ENCODE results near the gene MGAT4A. TPM values are rescaled to one million over a fixed set of nuclear protein-coding genes. Genes with fewer than 3 reads are reported as not detected.
A peak's percentile ranks its signal among the peaks of the same experiment; 100 is the strongest.

The MGAT4A gene
- total RNA-seq, 1 donor from 2014 or later = 15.7 TPM

GRCh38 chr2:98771721-98772524, 41.0 kb upstream of the MGAT4A start:
- Mint-ChIP-seq H3K4me3 (peak overlapping the region; percentile 81), H3K36me3 (ENCODE audit: low read depth) (no peaks in the 10 kb centered on the region), H3K9me3 (no peaks in the 10 kb centered on the region), H3K27ac (peak overlapping the region; percentile 80), H3K27me3 (peaks cover 3% of the 10 kb centered on the region), H3K4me1 (peaks cover 39% of the 10 kb centered on the region)
- no peak for TF ChIP-seq CTCF (IDR thresholded peaks at IDR 0.05)
- no peak for DNase-seq
- CTCF ChIA-PET = interaction anchor here (1.4 kb wide), 1 partner anchor 122 kb away, joined by 3 read pairs; no protein-coding TSS in a partner anchor
- POLR2A ChIA-PET = interaction anchor here (0.7 to 1.8 kb wide), 2 partner anchors 11 to 41 kb away, joined by 4 to 11 read pairs; partner anchors contain the start of gene MGAT4A
- ATAC-seq (ENCODE audit: low read depth) = peak; percentile 58
- intact Hi-C loops (cut with micrococcal nuclease) = no loop called here

- no peak for TF ChIP-seq CTCF (IDR thresholded peaks at IDR 0.05)
- H3K4me1 Mint-ChIP-seq = peaks cover 45% of the 10 kb centered on the region
- no peak for ATAC-seq (ENCODE audit: low read depth)
Measured at GRCh38 chr2:98771264-98771663, 40.3 kb upstream of the MGAT4A start.

GRCh38 chr2:98769784-98770183, 38.9 kb upstream of the MGAT4A start:
- H3K4me1 Mint-ChIP-seq = peaks cover 56% of the 10 kb centered on the region
- DNase-seq = no peak
- ChIA-PET POLR2A (no interaction called here), CTCF (no interaction called here)
- TF ChIP-seq CTCF (IDR thresholded peaks at IDR 0.05) = no peak
- H3K27me3 Mint-ChIP-seq = peaks cover 7% of the 10 kb centered on the region
- H3K9me3 Mint-ChIP-seq = no peaks in the 10 kb centered on the region
- H3K27ac Mint-ChIP-seq = no peak overlapping the region
- ATAC-seq (ENCODE audit: low read depth) = no peak
- H3K36me3 Mint-ChIP-seq (ENCODE audit: low read depth) = no peaks in the 10 kb centered on the region
- no peak overlapping the region for H3K4me3 Mint-ChIP-seq
- intact Hi-C loops (cut with micrococcal nuclease) = no loop called here

More at GRCh38 chr2:98771264-98771663, 40.3 kb upstream of the MGAT4A start:
- Mint-ChIP-seq H3K27ac (peak overlapping the region; percentile 80), H3K36me3 (ENCODE audit: low read depth) (no peaks in the 10 kb centered on the region), H3K4me3 (no peak overlapping the region), H3K9me3 (no peaks in the 10 kb centered on the region), H3K27me3 (peaks cover 6% of the 10 kb centered on the region)
- ChIA-PET CTCF (interaction anchor here (1.4 kb wide), 1 partner anchor 122 kb away, joined by 3 read pairs; no protein-coding TSS in a partner anchor), POLR2A (interaction anchor here (0.7 to 1.8 kb wide), 2 partner anchors 10 to 40 kb away, joined by 4 to 11 read pairs; partner anchors contain the start of gene MGAT4A)
- intact Hi-C loops (cut with micrococcal nuclease) = no loop called here
- no peak for DNase-seq

GRCh38 chr2:98769114-98769476, 38.2 kb upstream of the MGAT4A start:
- intact Hi-C loops (cut with micrococcal nuclease) = no loop called here
- no peak for DNase-seq
- Mint-ChIP-seq H3K27me3 (peaks cover 7% of the 10 kb centered on the region), H3K4me1 (peaks cover 63% of the 10 kb centered on the region), H3K9me3 (no peaks in the 10 kb centered on the region), H3K4me3 (no peak overlapping the region), H3K36me3 (ENCODE audit: low read depth) (no peaks in the 10 kb centered on the region), H3K27ac (no peak overlapping the region)
- ATAC-seq (ENCODE audit: low read depth) = no peak
- ChIA-PET POLR2A (no interaction called here), CTCF (no interaction called here)
- no peak for TF ChIP-seq CTCF (IDR thresholded peaks at IDR 0.05)

GRCh38 chr2:98768384-98769113, 37.6 kb upstream of the MGAT4A start:
- DNase-seq (no peak), ATAC-seq (ENCODE audit: low read depth) (no peak)
- TF ChIP-seq CTCF (IDR thresholded peaks at IDR 0.05) = no peak
- ChIA-PET POLR2A (no interaction called here), CTCF (interaction anchor here (0.7 kb wide), 1 partner anchor 10 kb away, joined by 3 read pairs; no protein-coding TSS in a partner anchor)
- Mint-ChIP-seq H3K4me1 (peaks cover 69% of the 10 kb centered on the region), H3K36me3 (ENCODE audit: low read depth) (no peaks in the 10 kb centered on the region), H3K9me3 (no peaks in the 10 kb centered on the region), H3K27ac (no peak overlapping the region), H3K4me3 (no peak overlapping the region), H3K27me3 (peaks cover 7% of the 10 kb centered on the region)
- intact Hi-C loops (cut with micrococcal nuclease) = no loop called here

Data from activated B cell treated with CpG ODN at 0.5 μM for 24 hours (primary cell).